ENCODE results near the gene ARL17B. TPM values are rescaled to one million over a fixed set of nuclear protein-coding genes. Genes with fewer than 3 reads are reported as not detected.
"Not testable (repeated sequence)": the region's sequence is repeated elsewhere in the genome, so short reads cannot be mapped to it uniquely, and the experiment has no call there.

ARL17B gene
- total RNA-seq, 2 donors from 2014 or later: 7.1 to 17.1 TPM

DNA sequence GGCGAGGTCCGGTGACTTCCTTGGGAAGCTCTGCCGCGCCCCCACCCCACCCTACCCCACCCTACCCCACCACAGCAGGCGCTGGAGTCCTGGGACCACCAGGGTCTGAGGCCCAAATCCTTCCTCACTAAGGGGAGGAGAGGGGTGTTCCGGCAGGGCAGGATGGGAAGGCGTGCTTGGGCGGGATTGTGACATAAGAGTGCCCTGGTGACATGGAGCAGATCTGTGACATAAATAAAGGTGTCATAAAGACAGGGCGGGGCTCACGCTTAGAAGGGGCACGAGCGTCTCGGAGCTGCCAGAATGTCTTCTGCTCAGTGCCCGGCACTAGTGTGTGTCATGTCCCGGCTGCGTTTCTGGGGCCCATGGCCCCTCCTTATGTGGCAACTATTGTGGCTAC, 66.7 kb downstream of the ARL17B start, which contains the start of gene LRRC37A:
TSS of gene LRRC37A (plus strand) at position 301 of the 400 bp plus-strand sequence. CDS start at position 304, 3 bp downstream.
- DNase-seq (ENCODE audit: low spot score); intact Hi-C loops (cut with DNase I): not testable (repeated sequence)

DNA sequence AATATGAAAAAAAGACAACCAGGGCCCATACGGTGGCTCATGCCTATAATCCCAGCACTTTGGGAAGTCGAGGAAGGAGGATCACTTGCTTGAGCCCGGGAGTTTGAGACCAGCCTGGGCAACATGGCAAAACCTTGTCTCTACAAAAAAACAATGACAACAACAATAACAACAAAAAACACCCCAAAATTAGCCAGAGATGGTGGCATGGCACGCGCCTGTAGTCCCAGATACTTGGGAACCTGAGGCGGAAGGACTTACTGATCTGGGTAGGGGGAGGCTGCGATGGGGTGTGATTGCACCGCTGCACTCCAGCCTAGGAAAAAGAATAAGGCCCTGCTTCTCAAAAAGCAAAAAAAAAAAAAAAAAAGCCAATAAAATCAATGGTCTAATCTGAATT, 69.9 kb downstream of the ARL17B start:
- DNase-seq (ENCODE audit: low spot score); intact Hi-C loops (cut with DNase I): not testable (repeated sequence)

DNA sequence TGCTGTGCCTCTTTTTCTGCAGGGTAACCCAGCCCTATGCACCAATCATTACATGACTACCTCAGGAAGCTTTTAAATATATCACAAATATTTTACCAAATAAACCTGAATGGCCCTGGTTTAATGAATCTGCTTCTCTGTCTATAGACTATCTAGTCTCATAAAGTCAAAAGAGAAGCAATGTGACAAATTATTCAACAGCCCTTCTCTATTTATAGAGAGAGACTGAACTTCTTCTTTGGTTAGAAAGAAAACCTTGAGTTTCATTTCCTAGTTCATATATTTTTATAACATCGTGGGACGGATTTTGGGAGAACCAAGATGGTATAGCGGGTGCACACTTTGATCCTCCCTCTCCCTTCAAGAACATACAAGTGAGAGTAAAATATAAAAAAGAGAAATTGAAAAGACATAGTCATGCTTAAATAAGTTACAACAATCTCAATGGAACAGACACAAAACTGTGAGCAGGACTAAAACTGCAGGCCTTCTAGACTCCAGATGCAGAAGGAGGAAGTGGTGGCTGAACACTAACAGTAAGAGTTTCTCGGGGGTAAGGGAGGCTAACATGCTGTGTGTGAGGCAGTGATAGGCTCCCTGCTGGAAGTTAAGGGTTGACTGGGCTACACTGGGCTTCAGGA, 70.5 kb downstream of the ARL17B start:
- intact Hi-C loops (cut with DNase I); DNase-seq (ENCODE audit: low spot score): not testable (repeated sequence)

DNA sequence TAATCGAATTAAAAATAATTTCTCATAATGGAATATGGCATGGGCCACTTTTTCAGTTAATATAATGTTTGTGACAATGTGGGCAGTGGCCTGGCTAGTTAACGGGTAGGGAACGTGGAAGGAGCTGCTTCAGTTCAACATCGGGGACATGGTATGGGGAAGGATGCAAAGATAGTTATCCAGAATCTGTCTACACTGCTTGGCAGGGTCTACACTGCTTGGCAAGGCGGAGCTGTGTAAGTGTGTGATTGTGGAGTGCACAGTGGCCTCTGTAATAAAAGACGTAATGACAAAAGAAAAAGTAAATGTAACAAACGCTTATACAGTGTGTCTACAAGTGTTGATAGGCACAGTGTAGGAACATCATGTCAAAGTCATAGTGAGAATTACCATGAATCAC, 74.0 kb downstream of the ARL17B start:
- intact Hi-C loops (cut with DNase I): loop anchor here in 1 of 2 donors (10.0 kb wide), 1 partner anchor 73 kb away; no protein-coding TSS in a partner anchor
- not testable (repeated sequence) for DNase-seq (ENCODE audit: low spot score)

DNA sequence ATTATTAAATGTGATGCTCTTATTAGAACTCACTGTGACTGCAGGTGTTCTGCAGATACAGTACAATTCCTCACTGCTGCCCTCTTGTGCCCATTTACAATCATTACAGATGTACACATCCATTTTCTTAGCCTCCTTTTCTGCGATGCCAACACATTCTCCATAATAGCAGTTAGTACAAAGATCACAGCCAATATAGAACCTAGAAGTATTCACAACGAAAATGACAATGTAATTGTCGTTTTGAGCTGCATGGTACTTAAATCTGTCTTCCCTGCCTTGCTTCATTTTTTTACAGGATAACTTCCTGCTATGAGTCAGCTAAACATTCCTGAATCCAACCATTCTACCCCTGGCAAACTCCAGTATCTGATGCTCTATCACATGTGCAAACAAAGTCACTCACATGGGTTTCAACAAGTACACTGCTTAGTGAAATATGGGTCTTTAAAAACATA, 74.8 kb downstream of the ARL17B start:
- not testable (repeated sequence) for DNase-seq (ENCODE audit: low spot score)
- intact Hi-C loops (cut with DNase I): loop anchor here in 1 of 2 donors (10.0 kb wide), 1 partner anchor 72 kb away; no protein-coding TSS in a partner anchor

DNA sequence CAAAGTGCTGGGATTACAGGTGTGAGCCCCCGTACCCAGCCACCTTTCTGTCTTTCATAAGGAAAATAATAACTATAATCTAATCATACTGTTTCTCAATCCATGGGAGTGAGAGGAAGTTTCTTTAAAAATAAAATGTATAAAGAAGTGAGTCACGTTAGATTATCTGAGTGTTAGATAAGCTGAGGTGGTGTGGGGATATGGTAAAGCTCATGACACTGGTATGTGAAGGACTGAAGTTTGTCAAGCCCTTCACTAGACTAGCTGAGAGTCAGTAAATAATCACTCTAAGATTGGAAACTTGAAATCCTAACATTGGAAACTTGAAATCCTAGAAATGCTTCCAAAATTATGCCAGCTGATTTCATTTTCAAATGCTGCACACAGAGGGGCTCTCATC, 76.1 kb downstream of the ARL17B start:
- not testable (repeated sequence) for DNase-seq (ENCODE audit: low spot score)
- intact Hi-C loops (cut with DNase I): loop anchor here in 1 of 2 donors (10.0 kb wide), 1 partner anchor 71 kb away; no protein-coding TSS in a partner anchor

DNA sequence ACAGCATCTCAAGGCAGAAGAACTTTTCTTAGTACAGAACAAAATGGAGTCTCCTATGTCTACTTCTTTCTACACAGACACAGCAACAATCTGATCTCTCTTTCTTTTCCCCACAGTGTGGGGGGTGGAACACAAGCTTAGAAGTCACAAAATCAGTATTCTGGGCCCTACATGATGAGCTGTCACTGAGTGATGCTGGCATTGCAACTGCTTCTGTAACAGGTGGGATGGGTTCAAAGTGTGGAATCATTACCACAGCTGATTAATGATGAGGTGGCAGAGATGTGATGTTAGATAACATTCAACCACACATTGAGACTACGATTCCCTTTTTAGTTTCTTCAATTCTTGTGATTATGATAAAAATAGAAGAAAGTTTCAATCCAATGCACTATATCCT, 77.1 kb downstream of the ARL17B start:
- intact Hi-C loops (cut with DNase I): loop anchor here in 1 of 2 donors (10.0 kb wide), 1 partner anchor 70 kb away; no protein-coding TSS in a partner anchor
- DNase-seq (ENCODE audit: low spot score): not testable (repeated sequence)

DNA sequence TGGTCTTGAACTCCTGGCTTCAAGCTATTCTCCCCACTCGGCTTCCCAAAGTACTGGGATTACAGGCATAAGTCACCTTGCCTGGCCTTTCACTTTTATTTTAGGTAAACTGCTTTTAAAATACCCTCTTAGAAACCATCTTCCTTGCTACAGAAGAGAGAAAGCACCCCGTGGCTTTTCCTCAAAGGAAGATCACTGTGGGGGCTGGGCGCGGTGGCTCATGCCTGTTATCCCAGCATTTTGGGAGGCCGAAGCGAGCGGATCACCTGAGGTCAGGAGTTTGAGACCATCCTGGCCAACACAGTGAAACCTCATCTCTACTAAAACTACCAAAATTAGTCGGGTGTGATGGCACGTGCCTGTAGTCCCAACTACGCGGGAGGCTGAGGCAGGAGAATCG, 78.9 kb downstream of the ARL17B start:
- intact Hi-C loops (cut with DNase I): loop anchor here in 1 of 2 donors (10.0 kb wide), 1 partner anchor 68 kb away; no protein-coding TSS in a partner anchor
- not testable (repeated sequence) for DNase-seq (ENCODE audit: low spot score)

DNA sequence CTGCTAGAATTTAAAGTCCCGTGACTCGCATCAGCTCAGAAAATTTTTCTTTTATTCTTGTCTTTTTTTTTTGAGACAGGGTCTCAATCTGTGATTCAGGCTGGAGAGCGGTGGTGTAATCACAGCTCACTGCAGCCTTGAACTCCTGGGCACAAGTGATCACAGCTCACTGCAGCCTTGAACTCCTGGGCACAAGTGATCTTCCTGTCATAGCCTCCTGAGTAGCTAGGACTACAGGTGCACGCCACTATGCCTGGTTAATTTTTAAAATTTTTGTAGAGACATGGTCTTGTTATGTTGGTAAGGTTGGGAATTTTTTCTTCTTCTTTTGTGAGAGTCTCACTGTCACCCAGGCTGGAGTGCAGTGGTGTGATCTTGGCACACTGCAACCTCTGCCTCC, 80.2 kb downstream of the ARL17B start:
- intact Hi-C loops (cut with DNase I): loop anchor here in 1 of 2 donors (10.0 kb wide), 1 partner anchor 67 kb away; no protein-coding TSS in a partner anchor
- DNase-seq (ENCODE audit: low spot score): not testable (repeated sequence)

DNA sequence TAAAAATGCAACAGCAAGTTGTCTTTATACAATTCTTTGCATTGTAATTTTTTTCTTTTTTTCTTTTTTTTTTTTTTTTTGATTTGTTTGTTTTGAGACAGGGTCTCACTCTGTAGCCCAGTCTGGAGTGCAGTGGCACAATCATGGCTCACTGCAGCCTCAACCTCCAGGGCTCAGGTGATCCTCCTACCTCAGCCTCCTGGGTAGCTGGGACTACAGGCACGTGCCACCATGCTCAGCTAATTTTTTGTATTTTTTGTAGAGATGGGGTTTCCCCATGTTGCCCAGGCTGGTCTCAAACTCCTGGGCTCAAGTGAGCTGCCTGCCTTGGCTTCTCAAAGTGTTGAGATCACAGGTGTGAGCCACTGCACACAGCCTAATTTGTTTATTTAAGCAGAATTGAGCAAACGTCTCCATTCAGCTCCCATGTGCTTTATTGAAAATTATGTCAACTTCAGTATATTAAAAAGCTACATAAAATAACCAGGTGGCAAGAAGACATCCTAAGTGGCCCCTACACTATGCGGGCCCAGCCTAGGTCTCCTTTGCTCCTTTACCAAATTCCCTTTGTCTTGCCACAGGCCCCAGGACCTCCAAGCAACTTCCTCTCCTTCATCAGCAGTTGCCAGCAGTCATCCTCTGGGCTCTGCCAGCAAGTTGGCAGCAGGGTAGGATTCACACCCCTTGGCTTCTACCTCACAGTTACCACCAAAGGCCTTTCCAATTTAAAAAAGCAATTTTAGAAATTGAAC, 84.7 kb downstream of the ARL17B start:
- intact Hi-C loops (cut with DNase I); DNase-seq (ENCODE audit: low spot score): not testable (repeated sequence)

DNA sequence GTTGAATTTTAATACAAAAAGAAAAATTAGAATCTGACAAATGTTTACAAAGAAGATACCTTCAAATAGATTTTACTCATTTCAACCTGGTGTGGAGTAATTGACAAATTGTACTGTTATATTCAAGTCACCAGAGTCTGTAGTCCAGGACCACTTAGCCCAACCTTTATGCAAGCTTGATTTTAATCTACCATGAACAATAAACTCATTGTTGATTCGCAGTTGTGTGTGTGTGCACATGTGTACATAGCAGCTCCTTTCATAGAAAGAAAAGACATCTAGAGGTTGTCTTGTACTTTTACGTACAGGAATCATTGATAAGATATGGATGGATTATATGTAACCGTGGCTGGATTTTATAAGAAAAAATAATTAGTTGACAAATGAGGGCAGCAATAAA, 87.3 kb downstream of the ARL17B start:
- no peak for DNase-seq (ENCODE audit: low spot score)
- intact Hi-C loops (cut with DNase I): no loop called here

DNA sequence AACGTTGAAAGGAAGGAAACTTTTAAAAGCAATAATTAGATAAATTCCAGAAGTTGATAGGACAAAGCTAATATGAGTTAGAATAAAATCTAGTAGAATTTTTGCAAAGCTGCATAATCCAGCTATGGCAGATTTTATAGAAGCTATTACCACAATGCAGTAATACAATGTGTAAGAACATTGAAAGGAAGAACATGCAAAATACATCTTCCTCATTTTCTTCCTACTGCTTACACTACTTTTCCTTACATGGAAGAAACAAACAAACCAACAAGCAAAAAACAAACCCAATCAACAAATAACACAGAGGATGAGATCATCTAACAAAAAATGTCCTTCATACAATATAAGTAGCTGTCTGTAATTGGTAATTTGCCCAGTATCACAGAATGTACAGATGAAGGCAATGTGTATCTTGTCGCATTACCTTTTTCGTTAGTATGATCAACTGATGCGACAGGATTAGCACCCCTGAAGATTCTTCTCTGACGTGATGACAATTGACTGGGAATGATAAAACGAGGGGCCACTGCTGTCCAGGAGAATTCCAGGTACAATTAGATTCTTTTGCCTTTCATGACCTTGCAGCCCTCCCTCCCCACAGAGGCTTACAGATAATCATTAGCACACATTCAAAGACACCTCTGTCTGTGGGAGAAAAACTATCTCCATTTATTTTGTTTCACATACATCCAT, 87.9 kb downstream of the ARL17B start:
- intact Hi-C loops (cut with DNase I): no loop called here
- DNase-seq (ENCODE audit: low spot score): no peak

DNA sequence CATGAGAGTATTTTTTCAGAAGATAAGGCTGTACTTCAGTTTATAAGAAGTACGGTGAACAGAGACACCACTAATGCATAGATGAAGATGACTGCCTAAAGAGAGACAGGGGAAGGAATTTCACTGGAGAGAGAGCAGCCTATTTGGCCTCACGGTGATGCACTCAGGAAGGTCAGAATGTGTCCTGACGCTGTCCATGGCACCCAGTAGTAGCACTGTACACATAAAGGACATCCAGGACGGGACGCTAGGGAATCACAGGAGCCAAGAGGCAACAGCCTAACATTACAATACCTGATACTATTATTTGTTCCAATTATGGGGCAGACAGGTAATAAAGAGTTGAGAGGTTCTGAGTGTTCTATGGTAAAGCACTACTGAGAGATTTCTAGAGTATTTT, 91.5 kb downstream of the ARL17B start:
- intact Hi-C loops (cut with DNase I): no loop called here
- DNase-seq (ENCODE audit: low spot score): no peak

DNA sequence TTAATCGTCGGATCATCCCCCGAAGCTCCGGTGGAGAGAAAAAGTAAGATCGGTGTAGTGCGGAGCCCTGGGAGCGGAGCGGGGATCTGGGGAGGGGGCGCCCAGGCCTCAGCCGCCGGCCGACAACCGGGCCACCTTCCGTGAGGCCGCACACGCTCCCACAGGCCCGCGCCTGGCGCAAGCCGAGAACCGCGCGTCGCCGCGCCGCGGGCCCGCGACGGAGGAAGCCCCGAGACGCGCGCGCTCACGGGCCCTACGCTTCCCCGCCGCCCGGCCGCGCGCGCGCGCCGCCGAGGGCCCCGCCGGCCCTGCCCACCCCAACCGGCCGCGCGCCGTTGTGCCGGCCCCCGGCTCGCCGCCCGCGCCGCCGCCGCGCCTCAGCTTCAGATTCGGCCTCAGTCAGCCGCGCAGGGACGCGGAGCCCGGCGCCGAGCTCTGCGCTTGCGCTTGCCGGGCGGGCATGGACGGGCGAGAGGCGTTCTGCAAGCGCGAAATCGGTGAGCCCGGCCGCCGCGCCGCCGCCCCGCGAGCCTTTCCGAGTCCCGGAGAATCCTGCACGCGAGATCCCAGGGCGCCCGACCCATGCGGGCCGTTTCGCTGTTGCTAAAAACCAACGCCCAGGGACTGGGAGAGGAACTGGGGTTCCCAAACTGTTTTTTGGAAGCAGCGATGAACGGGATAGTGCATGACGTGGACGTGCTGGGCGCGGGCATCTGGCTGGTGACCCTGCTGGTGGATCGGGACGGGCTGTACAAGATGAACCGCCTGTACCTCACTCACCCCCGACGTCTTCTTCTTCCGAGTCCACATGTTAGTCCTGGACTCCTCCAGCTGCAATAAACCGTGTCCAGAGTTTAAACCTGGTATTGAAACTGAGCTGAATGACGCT, 94.7 kb downstream of the ARL17B start:
- intact Hi-C loops (cut with DNase I): no loop called here
- peak; percentile 97 for DNase-seq (ENCODE audit: low spot score)

DNA sequence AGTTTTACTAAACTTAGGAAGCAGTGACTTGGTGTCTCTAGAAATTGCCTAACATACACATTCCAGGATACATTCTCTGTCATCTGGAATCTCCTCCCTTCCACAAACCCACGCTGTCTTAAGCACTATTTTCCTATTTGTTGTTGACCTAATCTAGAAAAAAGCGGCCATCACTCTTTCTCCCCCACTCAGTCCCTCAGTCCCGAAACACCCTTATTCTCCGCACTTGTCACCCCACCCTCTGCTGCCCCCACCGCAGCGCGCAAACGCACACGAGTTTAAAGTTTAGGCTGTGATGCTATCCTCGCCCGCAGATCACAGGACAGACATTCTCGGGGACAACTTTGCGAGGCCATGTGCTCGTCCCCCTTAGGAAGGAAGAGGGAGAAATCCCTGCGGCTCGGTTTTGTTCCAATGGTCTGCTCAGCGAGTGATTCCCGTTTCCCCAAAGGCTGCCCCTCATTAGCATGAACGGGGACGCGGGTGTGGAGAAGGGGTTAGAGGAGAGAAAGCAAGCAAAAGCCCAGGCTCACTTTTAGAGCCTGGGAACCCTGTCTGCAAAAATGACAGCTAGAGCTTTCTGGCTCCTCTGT, 95.4 kb downstream of the ARL17B start:
- DNase-seq (ENCODE audit: low spot score); intact Hi-C loops (cut with DNase I): not testable (repeated sequence)

DNA sequence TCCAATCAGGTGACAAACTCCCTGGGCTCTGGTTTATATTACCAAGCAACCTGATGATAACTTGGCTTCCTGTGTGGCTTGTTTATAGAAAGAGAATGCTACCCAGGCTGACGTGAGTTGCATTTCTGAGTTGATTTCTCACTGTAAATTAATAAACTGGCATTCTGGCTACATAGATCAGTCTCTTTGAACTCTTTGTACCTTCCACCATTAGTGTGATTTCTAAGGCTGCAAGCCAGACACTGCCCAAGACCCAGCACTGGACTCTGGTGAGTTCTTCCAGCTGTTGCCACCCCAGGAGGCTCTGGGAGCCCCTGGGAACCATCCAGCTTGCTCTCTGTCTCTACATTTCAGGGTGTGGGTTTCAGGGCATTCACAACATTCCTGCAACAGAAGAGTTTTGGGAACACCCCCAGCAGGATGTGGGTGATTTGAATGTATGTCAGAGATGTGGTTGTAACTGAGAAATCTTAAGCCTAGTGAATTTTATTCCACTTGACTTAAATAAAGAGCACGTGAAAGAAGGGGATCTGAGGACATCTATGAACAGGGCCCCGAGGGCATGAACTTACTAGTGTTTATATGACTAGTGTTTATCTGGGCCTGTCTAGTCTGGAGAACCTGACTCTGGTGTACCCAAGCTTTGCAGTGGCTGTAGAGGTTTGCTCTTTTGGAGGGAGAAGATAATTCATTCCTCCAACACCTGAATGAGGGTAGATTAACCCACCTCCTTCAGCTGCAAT, 96.9 kb downstream of the ARL17B start:
- intact Hi-C loops (cut with DNase I): no loop called here
- peak; percentile 32 for DNase-seq (ENCODE audit: low spot score)

DNA sequence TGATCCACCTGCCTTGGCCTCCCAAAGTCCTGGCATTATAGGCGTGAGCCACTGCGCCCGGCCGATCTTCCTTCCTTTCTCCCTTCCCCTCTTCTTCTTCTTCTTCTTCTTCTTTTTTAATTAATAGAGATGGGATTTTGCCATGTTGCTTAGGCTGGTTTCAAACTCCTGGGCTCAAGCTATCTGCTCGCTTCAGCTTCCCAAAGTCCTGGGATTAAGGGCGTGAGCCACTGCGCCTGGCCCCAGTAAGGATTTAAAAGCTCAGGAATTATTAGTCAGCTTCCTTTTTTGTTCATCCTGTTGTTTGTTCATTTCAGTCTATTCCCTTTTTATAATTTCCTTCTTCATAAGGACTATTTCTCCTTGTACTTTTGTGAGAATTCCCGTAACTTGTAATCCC, 99.3 kb downstream of the ARL17B start:
- intact Hi-C loops (cut with DNase I): no loop called here
- no peak for DNase-seq (ENCODE audit: low spot score)
